Ishikawa (cell line): ENCODE data around the gene BABAM2.

Source experiments
- CEBPB ChIP-seq: IDR thresholded peaks from 2 replicates; pipeline ENCODE4 v1.6.1; 2012
- CREB1 ChIP-seq: IDR thresholded peaks from 2 replicates; pipeline ENCODE4 v1.6.1; 2012; ENCODE audit warnings: low read depth
- EGR1 ChIP-seq: IDR thresholded peaks from 2 replicates; pipeline ENCODE4 v1.6.1; 2012
- EP300 ChIP-seq: IDR thresholded peaks from 2 replicates; pipeline ENCODE4 v1.6.1; 2012; ENCODE audit warnings: borderline replicate concordance
- FOXM1 ChIP-seq: IDR thresholded peaks from 2 replicates; pipeline ENCODE4 v1.6.1; 2012; ENCODE audit warnings: low read depth, borderline replicate concordance
- MAX ChIP-seq: IDR thresholded peaks from 2 replicates; pipeline ENCODE4 v1.6.1; 2012
- RAD21 ChIP-seq: IDR thresholded peaks from 2 replicates; pipeline ENCODE4 v1.6.1; 2012; ENCODE audit warnings: low read depth
- TAF1 ChIP-seq: IDR thresholded peaks from 2 replicates; pipeline ENCODE4 v1.6.1; 2012; ENCODE audit warnings: low read depth, mild to moderate bottlenecking
- TCF12 ChIP-seq: IDR thresholded peaks from 2 replicates; pipeline ENCODE4 v1.6.1; 2012; ENCODE audit warnings: low read depth
- TEAD4 ChIP-seq: IDR thresholded peaks from 2 replicates; pipeline ENCODE4 v1.6.1; 2012
- USF1 ChIP-seq: IDR thresholded peaks from 2 replicates; pipeline ENCODE4 v1.6.1; 2012
- YY1 ChIP-seq: IDR thresholded peaks from 2 replicates; pipeline ENCODE4 v1.6.1; 2012; ENCODE audit warnings: low read depth
- ZBTB7A ChIP-seq: IDR thresholded peaks from 2 replicates; pipeline ENCODE4 v1.6.1; 2012; ENCODE audit warnings: low read depth
- TF ChIP-seq, protein P1 (sequence below): IDR thresholded peaks from 2 replicates; pipeline ENCODE4 v1.6.1; 2012; ENCODE audit warnings: low read depth, mild to moderate bottlenecking

- TF ChIP-seq, protein P1, sequence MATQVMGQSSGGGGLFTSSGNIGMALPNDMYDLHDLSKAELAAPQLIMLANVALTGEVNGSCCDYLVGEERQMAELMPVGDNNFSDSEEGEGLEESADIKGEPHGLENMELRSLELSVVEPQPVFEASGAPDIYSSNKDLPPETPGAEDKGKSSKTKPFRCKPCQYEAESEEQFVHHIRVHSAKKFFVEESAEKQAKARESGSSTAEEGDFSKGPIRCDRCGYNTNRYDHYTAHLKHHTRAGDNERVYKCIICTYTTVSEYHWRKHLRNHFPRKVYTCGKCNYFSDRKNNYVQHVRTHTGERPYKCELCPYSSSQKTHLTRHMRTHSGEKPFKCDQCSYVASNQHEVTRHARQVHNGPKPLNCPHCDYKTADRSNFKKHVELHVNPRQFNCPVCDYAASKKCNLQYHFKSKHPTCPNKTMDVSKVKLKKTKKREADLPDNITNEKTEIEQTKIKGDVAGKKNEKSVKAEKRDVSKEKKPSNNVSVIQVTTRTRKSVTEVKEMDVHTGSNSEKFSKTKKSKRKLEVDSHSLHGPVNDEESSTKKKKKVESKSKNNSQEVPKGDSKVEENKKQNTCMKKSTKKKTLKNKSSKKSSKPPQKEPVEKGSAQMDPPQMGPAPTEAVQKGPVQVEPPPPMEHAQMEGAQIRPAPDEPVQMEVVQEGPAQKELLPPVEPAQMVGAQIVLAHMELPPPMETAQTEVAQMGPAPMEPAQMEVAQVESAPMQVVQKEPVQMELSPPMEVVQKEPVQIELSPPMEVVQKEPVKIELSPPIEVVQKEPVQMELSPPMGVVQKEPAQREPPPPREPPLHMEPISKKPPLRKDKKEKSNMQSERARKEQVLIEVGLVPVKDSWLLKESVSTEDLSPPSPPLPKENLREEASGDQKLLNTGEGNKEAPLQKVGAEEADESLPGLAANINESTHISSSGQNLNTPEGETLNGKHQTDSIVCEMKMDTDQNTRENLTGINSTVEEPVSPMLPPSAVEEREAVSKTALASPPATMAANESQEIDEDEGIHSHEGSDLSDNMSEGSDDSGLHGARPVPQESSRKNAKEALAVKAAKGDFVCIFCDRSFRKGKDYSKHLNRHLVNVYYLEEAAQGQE, result no peak
- TF ChIP-seq CEBPB, result no peak
- no peak for TF ChIP-seq TEAD4
- TF ChIP-seq EP300, result no peak
- TF ChIP-seq TAF1, result no peak
- TF ChIP-seq FOXM1, result no peak
- TF ChIP-seq ZBTB7A, result no peak
- TF ChIP-seq YY1, result no peak
- no peak for TF ChIP-seq CREB1
- no peak for TF ChIP-seq RAD21
- no peak for TF ChIP-seq MAX
- no peak for TF ChIP-seq USF1
- TF ChIP-seq TCF12, result no peak
- TF ChIP-seq EGR1, result no peak
Observed at GRCh38 chr2:28252311-28252710, 361.8 kb downstream of the BABAM2 start.
